ENCODE data around the gene OR10H5.

GRCh38 chr19:15843203-15843893, 55.9 kb downstream of the OR10H5 start:
- TF ChIP-seq, protein P1, sequence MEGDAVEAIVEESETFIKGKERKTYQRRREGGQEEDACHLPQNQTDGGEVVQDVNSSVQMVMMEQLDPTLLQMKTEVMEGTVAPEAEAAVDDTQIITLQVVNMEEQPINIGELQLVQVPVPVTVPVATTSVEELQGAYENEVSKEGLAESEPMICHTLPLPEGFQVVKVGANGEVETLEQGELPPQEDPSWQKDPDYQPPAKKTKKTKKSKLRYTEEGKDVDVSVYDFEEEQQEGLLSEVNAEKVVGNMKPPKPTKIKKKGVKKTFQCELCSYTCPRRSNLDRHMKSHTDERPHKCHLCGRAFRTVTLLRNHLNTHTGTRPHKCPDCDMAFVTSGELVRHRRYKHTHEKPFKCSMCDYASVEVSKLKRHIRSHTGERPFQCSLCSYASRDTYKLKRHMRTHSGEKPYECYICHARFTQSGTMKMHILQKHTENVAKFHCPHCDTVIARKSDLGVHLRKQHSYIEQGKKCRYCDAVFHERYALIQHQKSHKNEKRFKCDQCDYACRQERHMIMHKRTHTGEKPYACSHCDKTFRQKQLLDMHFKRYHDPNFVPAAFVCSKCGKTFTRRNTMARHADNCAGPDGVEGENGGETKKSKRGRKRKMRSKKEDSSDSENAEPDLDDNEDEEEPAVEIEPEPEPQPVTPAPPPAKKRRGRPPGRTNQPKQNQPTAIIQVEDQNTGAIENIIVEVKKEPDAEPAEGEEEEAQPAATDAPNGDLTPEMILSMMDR (conservative IDR thresholded peaks at IDR 0.05; ENCODE audit: low read depth in 2 of 2), result no peak
- TF ChIP-seq EZH2phosphoT487 (IDR thresholded peaks at IDR 0.05; ENCODE audit: unreplicated experiment), result no peak
- no peak for TF ChIP-seq EZH2 (IDR thresholded peaks at IDR 0.05; ENCODE audit: low read depth, unreplicated experiment)
- no peak for TF ChIP-seq POLR2AphosphoS5 (IDR thresholded peaks at IDR 0.05; ENCODE audit: low read depth)
- no peak for TF ChIP-seq NANOG (IDR thresholded peaks at IDR 0.05; ENCODE audit: borderline replicate concordance)
- TF ChIP-seq, protein P2, sequence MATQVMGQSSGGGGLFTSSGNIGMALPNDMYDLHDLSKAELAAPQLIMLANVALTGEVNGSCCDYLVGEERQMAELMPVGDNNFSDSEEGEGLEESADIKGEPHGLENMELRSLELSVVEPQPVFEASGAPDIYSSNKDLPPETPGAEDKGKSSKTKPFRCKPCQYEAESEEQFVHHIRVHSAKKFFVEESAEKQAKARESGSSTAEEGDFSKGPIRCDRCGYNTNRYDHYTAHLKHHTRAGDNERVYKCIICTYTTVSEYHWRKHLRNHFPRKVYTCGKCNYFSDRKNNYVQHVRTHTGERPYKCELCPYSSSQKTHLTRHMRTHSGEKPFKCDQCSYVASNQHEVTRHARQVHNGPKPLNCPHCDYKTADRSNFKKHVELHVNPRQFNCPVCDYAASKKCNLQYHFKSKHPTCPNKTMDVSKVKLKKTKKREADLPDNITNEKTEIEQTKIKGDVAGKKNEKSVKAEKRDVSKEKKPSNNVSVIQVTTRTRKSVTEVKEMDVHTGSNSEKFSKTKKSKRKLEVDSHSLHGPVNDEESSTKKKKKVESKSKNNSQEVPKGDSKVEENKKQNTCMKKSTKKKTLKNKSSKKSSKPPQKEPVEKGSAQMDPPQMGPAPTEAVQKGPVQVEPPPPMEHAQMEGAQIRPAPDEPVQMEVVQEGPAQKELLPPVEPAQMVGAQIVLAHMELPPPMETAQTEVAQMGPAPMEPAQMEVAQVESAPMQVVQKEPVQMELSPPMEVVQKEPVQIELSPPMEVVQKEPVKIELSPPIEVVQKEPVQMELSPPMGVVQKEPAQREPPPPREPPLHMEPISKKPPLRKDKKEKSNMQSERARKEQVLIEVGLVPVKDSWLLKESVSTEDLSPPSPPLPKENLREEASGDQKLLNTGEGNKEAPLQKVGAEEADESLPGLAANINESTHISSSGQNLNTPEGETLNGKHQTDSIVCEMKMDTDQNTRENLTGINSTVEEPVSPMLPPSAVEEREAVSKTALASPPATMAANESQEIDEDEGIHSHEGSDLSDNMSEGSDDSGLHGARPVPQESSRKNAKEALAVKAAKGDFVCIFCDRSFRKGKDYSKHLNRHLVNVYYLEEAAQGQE (IDR thresholded peaks at IDR 0.05; ENCODE audit: unreplicated experiment), result no peak
- TF ChIP-seq CREB1 (CRISPR knock-in tag; IDR thresholded peaks at IDR 0.05; ENCODE audit: low read depth), result no peak
- TF ChIP-seq JUNB (IDR thresholded peaks at IDR 0.05; ENCODE audit: unreplicated experiment), result no peak
- TF ChIP-seq ZNF331 (CRISPR knock-in tag; IDR thresholded peaks at IDR 0.05; ENCODE audit: low read depth), result no peak
- no peak for TF ChIP-seq STAT1 (IDR thresholded peaks at IDR 0.05; ENCODE audit: unreplicated experiment)
- no peak for TF ChIP-seq ZNF114 (CRISPR knock-in tag; IDR thresholded peaks at IDR 0.05)
- TF ChIP-seq, protein P3, sequence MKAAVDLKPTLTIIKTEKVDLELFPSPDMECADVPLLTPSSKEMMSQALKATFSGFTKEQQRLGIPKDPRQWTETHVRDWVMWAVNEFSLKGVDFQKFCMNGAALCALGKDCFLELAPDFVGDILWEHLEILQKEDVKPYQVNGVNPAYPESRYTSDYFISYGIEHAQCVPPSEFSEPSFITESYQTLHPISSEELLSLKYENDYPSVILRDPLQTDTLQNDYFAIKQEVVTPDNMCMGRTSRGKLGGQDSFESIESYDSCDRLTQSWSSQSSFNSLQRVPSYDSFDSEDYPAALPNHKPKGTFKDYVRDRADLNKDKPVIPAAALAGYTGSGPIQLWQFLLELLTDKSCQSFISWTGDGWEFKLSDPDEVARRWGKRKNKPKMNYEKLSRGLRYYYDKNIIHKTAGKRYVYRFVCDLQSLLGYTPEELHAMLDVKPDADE (IDR thresholded peaks at IDR 0.05), result no peak
- TF ChIP-seq, protein P4, sequence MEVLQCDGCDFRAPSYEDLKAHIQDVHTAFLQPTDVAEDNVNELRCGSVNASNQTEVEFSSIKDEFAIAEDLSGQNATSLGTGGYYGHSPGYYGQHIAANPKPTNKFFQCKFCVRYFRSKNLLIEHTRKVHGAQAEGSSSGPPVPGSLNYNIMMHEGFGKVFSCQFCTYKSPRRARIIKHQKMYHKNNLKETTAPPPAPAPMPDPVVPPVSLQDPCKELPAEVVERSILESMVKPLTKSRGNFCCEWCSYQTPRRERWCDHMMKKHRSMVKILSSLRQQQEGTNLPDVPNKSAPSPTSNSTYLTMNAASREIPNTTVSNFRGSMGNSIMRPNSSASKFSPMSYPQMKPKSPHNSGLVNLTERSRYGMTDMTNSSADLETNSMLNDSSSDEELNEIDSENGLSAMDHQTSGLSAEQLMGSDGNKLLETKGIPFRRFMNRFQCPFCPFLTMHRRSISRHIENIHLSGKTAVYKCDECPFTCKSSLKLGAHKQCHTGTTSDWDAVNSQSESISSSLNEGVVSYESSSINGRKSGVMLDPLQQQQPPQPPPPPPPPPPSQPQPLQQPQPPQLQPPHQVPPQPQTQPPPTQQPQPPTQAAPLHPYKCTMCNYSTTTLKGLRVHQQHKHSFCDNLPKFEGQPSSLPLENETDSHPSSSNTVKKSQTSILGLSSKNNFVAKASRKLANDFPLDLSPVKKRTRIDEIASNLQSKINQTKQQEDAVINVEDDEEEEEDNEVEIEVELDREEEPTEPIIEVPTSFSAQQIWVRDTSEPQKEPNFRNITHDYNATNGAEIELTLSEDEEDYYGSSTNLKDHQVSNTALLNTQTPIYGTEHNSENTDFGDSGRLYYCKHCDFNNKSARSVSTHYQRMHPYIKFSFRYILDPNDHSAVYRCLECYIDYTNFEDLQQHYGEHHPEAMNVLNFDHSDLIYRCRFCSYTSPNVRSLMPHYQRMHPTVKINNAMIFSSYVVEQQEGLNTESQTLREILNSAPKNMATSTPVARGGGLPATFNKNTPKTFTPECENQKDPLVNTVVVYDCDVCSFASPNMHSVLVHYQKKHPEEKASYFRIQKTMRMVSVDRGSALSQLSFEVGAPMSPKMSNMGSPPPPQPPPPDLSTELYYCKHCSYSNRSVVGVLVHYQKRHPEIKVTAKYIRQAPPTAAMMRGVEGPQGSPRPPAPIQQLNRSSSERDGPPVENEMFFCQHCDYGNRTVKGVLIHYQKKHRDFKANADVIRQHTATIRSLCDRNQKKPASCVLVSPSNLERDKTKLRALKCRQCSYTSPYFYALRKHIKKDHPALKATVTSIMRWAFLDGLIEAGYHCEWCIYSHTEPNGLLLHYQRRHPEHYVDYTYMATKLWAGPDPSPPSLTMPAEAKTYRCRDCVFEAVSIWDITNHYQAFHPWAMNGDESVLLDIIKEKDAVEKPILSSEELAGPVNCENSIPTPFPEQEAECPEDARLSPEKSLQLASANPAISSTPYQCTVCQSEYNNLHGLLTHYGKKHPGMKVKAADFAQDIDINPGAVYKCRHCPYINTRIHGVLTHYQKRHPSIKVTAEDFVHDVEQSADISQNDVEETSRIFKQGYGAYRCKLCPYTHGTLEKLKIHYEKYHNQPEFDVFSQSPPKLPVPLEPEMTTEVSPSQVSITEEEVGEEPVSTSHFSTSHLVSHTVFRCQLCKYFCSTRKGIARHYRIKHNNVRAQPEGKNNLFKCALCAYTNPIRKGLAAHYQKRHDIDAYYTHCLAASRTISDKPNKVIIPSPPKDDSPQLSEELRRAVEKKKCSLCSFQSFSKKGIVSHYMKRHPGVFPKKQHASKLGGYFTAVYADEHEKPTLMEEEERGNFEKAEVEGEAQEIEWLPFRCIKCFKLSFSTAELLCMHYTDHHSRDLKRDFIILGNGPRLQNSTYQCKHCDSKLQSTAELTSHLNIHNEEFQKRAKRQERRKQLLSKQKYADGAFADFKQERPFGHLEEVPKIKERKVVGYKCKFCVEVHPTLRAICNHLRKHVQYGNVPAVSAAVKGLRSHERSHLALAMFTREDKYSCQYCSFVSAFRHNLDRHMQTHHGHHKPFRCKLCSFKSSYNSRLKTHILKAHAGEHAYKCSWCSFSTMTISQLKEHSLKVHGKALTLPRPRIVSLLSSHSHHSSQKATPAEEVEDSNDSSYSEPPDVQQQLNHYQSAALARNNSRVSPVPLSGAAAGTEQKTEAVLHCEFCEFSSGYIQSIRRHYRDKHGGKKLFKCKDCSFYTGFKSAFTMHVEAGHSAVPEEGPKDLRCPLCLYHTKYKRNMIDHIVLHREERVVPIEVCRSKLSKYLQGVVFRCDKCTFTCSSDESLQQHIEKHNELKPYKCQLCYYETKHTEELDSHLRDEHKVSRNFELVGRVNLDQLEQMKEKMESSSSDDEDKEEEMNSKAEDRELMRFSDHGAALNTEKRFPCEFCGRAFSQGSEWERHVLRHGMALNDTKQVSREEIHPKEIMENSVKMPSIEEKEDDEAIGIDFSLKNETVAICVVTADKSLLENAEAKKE (CRISPR knock-in tag; IDR thresholded peaks at IDR 0.05), result no peak

Measured in GM23338 (cell line).